NT2/D1 (cell line): ENCODE measurements around the gene MARCHF3.

Source experiments
- SUZ12 ChIP-seq: IDR thresholded peaks from 2 replicates; pipeline ENCODE4 v1.6.1; 2011; ENCODE audit not compliant: insufficient read length, insufficient read depth; ENCODE audit errors: extremely low read depth
- YY1 ChIP-seq: IDR thresholded peaks from 2 replicates; pipeline ENCODE4 v1.6.1; 2011; ENCODE audit not compliant: insufficient read length, insufficient read depth
- ZNF274 ChIP-seq: IDR thresholded peaks from 2 replicates; pipeline ENCODE4 v1.6.1; 2011; ENCODE audit warnings: mild to moderate bottlenecking, low read depth, low read length

DNA sequence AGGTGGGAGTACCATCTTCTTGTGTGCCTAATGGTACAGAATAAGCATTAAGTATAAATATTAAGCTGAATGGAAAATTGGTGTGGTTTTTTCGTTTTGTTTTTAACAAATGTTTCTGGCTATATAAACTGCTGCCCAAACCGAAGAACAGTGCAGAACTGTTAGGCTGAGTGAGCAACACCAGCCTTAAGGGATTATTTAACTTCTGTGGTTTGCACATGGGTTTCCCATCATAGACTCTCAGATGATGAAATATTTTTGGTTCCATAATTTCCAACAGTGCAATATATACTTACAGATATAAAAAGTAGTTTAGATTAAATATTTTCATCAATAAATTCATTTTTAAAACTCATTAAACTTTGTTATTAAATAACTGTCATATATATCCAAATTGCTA lies 26.5 kb upstream of the MARCHF3 start:
- TF ChIP-seq YY1 (no peak), SUZ12 (no peak), ZNF274 (no peak)
